ENCODE data around the gene CLDN18. TPM values are rescaled to one million over a fixed set of nuclear protein-coding genes. Genes with fewer than 3 reads are reported as not detected.

The CLDN18 gene
- total RNA-seq, 1 donor from 2014 or later, result 0.62 TPM

- DNase-seq, result no peak
Measured at GRCh38 chr3:138027821-138028220, 17.9 kb downstream of the CLDN18 start.

- no peak for DNase-seq
Measured at GRCh38 chr3:138030734-138031280, 20.8 kb downstream of the CLDN18 start.

GRCh38 chr3:138031536-138031935, 21.6 kb downstream of the CLDN18 start:
- no peak for DNase-seq

- no peak for DNase-seq
Measured at GRCh38 chr3:138032567-138032966, 22.6 kb downstream of the CLDN18 start.

- no peak for DNase-seq
Measured at GRCh38 chr3:138033202-138033691, 23.3 kb downstream of the CLDN18 start.

GRCh38 chr3:138034918-138035317, 25.0 kb downstream of the CLDN18 start:
- DNase-seq, result no peak

GRCh38 chr3:138036572-138036971, 26.6 kb downstream of the CLDN18 start:
- DNase-seq, result no peak

GRCh38 chr3:138038725-138039462, 28.9 kb downstream of the CLDN18 start:
- no peak for DNase-seq

- DNase-seq, result no peak
Measured at GRCh38 chr3:138042043-138042442, 32.1 kb downstream of the CLDN18 start.

- peak; percentile 28 for DNase-seq
Measured at GRCh38 chr3:138043266-138044029, 33.5 kb downstream of the CLDN18 start.

GRCh38 chr3:138046085-138046484, 36.1 kb downstream of the CLDN18 start:
- DNase-seq, result no peak

GRCh38 chr3:138046955-138047354, 37.0 kb downstream of the CLDN18 start:
- DNase-seq, result no peak

- no peak for DNase-seq
Measured at GRCh38 chr3:138047596-138048158, 37.7 kb downstream of the CLDN18 start.

GRCh38 chr3:138049157-138049919, 39.4 kb downstream of the CLDN18 start:
- no peak for DNase-seq

GRCh38 chr3:138051947-138052802, 42.2 kb downstream of the CLDN18 start:
- DNase-seq, result peak; percentile 52

- DNase-seq, result no peak
Measured at GRCh38 chr3:138054057-138054456, 44.1 kb downstream of the CLDN18 start.

GRCh38 chr3:138057384-138057783, 47.4 kb downstream of the CLDN18 start:
- no peak for DNase-seq

- DNase-seq, result peak; percentile 18
Measured at GRCh38 chr3:138059261-138059660, 49.3 kb downstream of the CLDN18 start.

- DNase-seq, result no peak
Measured at GRCh38 chr3:138060792-138061191, 50.8 kb downstream of the CLDN18 start.

GRCh38 chr3:138062037-138062436, 52.1 kb downstream of the CLDN18 start:
- DNase-seq, result no peak

- no peak for DNase-seq
Measured at GRCh38 chr3:138062626-138063025, 52.7 kb downstream of the CLDN18 start.

Measured in tongue (tissue), 2 donors.